Central memory CD8-positive, alpha-beta T cell (primary cell): ENCODE measurements around the gene MAP2K5.
A peak's percentile ranks its signal among the peaks of the same experiment; 100 is the strongest.
"Not testable (repeated sequence)": the region's sequence is repeated elsewhere in the genome, so short reads cannot be mapped to it uniquely, and the experiment has no call there.

Experiments used
- ATAC-seq: fragments of 150-1000 bp; cut with Tn5 transposase; replicated peaks from 2 replicates; pipeline ENCODE4 v1.10.0; 2022; ENCODE audit warnings: mild to moderate bottlenecking, moderate FRiP score, moderate number of reproducible peaks; ENCODE audit not compliant: poor library complexity, severe bottlenecking; ENCODE audit errors: extremely low read depth
- DNase-seq, 2 donors: peaks; one replicate each; pipeline ENCODE4 v3.0.0; 2021; ENCODE audit warnings: low spot score in 2 of 2
- H3K27ac Mint-ChIP-seq: one replicate; pipeline ENCODE4 v1.8.0; 2022; ENCODE audit warnings: low read depth, mild to moderate bottlenecking, moderate library complexity, mixed read lengths
- H3K27me3 Mint-ChIP-seq: one replicate; pipeline ENCODE4 v1.8.0; 2022; ENCODE audit warnings: mixed read lengths
- H3K36me3 Mint-ChIP-seq: one replicate; pipeline ENCODE4 v1.8.0; 2022; ENCODE audit warnings: mild to moderate bottlenecking, moderate library complexity, mixed read lengths; ENCODE audit not compliant: insufficient read depth
- H3K4me1 Mint-ChIP-seq: one replicate; pipeline ENCODE4 v1.8.0; 2022; ENCODE audit warnings: mixed read lengths
- H3K4me3 Mint-ChIP-seq: one replicate; pipeline ENCODE4 v1.8.0; 2022; ENCODE audit warnings: mild to moderate bottlenecking, moderate library complexity, mixed read lengths
- H3K9me3 Mint-ChIP-seq: one replicate; pipeline ENCODE4 v1.8.0; 2022; ENCODE audit warnings: mixed read lengths

The MAP2K5 gene

DNA sequence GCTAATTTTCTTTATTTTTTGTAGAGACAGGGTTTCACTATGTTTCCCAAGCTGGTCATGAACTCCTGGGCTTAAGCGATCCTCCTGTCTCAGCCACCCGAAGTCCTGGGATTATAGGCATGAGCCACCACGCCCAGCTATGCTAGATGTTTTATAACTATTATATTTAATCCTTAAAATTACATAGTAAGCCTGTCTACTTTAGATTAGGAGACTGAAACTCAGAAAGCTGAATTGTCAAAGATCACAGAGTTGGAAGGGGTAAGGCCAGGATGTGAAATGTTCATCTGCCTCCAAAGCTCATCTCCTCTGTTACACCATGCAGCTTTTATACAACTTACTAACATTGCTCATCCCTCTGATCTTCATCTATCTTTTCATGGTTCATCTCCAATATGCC lies 89.8 kb downstream of the MAP2K5 start:
- peaks cover 5% of the 10 kb centered on the region for H3K4me1 Mint-ChIP-seq
- peaks cover 4% of the 10 kb centered on the region for H3K36me3 Mint-ChIP-seq
- no peak for DNase-seq
- H3K27ac Mint-ChIP-seq = no peak overlapping the region
- no peak overlapping the region for H3K4me3 Mint-ChIP-seq
- no peak for ATAC-seq
- H3K9me3 Mint-ChIP-seq = no peaks in the 10 kb centered on the region
- H3K27me3 Mint-ChIP-seq = no peaks in the 10 kb centered on the region

DNA sequence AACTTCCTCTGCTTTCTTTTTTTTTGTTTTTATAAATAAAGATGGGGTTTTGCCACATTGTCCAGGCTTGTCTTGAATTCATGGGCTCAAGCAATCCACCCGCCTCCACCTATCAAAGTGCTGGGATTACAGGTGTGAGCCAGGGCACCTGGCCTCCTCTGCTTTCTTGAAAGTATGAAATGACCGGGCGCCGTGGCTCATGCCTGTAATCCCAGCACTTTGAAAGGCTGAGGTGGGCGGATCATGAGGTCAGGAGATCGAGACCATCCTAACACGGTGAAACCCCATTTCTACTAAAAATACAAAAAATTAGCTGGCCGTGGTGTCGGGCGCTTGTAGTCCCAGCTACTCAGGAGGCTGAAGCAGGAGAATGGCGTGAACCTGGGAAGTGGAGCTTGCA lies 93.4 kb downstream of the MAP2K5 start:
- not testable (repeated sequence) for H3K9me3 Mint-ChIP-seq, H3K4me3 Mint-ChIP-seq, DNase-seq

DNA sequence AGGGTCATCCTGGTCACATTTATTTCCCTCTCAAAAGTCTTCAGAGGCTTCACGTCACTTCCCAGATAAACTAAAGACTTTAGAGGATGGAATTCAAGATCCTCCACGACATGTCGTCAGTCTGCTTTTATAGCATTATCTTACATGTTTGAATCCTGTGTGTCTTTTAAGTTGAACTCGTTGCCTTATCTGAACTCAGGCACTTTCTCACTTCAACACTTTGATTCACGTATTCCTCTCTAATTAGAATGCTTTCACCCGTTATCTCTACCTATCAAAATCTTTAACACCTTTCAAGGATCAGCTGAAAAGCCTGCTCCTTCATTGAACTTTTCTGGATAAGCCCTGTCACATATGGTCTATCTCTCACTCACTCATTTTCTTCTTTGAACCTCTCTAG lies 97.1 kb downstream of the MAP2K5 start:
- Mint-ChIP-seq H3K27ac (no peak overlapping the region), H3K36me3 (peaks cover 4% of the 10 kb centered on the region), H3K27me3 (no peaks in the 10 kb centered on the region), H3K9me3 (no peaks in the 10 kb centered on the region), H3K4me1 (peaks cover 5% of the 10 kb centered on the region), H3K4me3 (no peak overlapping the region)
- no peak for ATAC-seq
- DNase-seq = no peak

More for the DNA sequence above, 93.4 kb downstream of the MAP2K5 start:
- not testable (repeated sequence) for H3K36me3 Mint-ChIP-seq, ATAC-seq, H3K27me3 Mint-ChIP-seq, H3K4me1 Mint-ChIP-seq
- peak overlapping the region; percentile 22 for H3K27ac Mint-ChIP-seq

DNA sequence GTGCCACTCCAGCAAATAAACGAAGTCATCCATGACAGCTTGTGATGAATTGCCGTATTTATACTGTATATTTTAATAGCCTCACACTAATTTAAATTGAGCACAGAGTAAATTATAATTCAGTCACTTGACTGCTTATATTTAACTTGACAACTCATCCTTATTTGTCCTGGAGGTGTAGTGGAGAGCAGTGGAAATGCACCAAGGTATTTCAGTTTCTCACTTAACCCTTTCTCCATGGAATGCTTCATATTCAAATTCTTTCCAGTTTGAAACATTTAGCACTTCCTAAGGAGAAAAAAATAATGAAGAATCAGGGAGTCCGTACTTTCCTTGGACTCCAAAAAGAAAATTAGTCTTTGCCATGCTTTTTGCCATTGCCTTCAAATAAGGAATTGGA lies 99.0 kb downstream of the MAP2K5 start:
- no peak overlapping the region for H3K4me3 Mint-ChIP-seq
- no peak for ATAC-seq
- no peak overlapping the region for H3K27ac Mint-ChIP-seq
- no peaks in the 10 kb centered on the region for H3K9me3 Mint-ChIP-seq
- H3K36me3 Mint-ChIP-seq = peaks cover 5% of the 10 kb centered on the region
- no peaks in the 10 kb centered on the region for H3K4me1 Mint-ChIP-seq
- no peaks in the 10 kb centered on the region for H3K27me3 Mint-ChIP-seq
- no peak for DNase-seq

DNA sequence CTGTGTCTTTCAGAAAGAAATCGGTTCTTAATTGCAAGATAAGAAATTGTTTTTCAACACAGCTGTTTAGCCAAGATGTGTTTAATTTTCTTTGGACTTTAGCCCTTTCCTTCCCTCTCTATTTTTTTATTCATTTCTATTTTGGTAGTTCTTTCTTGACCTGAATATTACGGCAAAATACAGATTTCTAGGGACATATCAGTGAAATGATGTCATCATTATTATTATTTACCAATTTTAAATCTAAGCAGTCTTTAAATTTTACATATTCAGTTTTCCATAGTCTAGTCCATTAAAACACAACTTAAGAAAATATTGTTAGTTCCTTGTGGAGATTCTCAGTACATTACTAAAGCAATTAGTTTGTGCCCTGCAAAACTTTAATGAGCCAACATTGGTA lies 104.3 kb downstream of the MAP2K5 start:
- Mint-ChIP-seq H3K9me3 (no peaks in the 10 kb centered on the region), H3K4me1 (no peaks in the 10 kb centered on the region), H3K36me3 (peaks cover 5% of the 10 kb centered on the region), H3K27me3 (no peaks in the 10 kb centered on the region), H3K27ac (no peak overlapping the region), H3K4me3 (no peak overlapping the region)
- DNase-seq (no peak), ATAC-seq (no peak)

DNA sequence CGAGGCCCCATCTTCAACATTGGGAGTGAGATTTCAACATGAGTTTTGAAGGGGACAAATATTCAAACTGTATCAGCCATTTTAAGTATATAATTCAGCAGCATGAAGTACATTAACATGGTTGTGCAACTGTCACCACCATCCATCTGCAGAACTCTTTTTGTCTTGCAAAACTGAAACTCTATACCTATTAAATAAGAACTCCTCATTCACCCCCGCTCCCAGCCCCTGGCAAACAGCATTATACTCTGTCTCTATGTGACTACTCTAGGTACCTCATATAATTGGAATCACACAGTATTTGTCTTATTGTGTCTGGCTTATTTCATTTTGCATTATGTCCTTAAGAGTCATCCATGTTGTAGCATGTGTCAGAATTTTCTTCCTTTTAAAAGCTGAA lies 110.1 kb downstream of the MAP2K5 start:
- H3K27ac Mint-ChIP-seq = no peak overlapping the region
- peaks cover 5% of the 10 kb centered on the region for H3K36me3 Mint-ChIP-seq
- peaks cover 10% of the 10 kb centered on the region for H3K9me3 Mint-ChIP-seq
- H3K4me3 Mint-ChIP-seq = no peak overlapping the region
- ATAC-seq (no peak), DNase-seq (no peak)
- no peaks in the 10 kb centered on the region for H3K27me3 Mint-ChIP-seq
- no peaks in the 10 kb centered on the region for H3K4me1 Mint-ChIP-seq

DNA sequence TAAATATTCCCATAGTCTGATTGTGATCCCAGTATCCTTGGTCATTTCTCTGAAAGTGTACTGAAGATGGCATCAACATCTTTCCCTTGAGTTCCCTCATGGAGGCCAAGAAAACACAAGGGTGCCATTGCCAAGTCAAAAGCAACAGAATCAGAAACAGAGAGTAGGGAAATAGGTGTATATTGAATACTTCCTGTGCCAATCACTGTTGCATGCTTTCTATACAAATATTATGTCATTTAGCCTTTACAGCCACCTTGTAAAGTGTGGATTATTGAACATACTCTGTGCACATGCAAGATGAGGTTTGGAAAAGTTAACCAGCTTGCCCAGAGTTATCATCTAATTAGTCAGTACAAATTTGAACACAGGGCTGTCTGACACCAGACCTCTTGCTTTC lies 117.9 kb downstream of the MAP2K5 start:
- no peak for DNase-seq
- H3K27me3 Mint-ChIP-seq = no peaks in the 10 kb centered on the region
- no peaks in the 10 kb centered on the region for H3K4me1 Mint-ChIP-seq
- no peak overlapping the region for H3K27ac Mint-ChIP-seq
- H3K4me3 Mint-ChIP-seq = no peak overlapping the region
- H3K36me3 Mint-ChIP-seq = peaks cover 8% of the 10 kb centered on the region
- no peak for ATAC-seq
- H3K9me3 Mint-ChIP-seq = peaks cover 6% of the 10 kb centered on the region

DNA sequence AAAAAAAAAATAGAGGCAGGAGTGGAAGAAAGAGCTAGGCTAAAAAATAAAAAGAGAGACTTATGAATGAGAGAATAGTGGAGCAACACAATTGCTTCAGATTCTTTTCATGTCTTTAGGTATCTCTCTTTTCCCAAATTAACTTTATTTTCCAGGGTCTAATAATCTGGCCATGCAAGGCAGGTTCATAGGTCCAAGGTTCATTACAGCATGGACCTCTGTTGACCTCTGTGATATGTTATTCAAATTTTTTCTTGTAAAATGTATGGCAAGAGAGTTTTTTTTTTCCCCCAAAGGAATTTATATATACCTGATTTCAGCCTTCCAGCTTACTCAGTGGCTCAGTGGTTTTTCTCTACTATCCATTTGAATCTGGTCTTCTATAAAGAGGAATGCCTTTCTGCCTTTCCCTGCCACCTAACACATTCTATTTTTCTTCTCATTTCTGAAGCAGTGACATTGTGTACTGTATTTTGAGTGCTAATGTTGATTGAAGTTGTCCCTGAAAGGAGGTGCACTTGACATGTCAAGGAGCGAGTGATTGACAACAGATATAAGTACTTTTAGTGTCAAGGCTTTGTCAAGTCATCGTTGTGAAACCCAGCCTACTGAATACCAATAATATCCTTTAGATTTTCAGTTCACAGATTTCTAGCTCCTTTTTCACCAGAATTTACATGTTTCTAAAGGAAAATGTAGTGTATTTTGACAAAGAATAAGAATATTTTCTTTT lies 118.5 kb downstream of the MAP2K5 start:
- no peak overlapping the region for H3K27ac Mint-ChIP-seq
- no peak overlapping the region for H3K4me3 Mint-ChIP-seq
- H3K27me3 Mint-ChIP-seq = no peaks in the 10 kb centered on the region
- peaks cover 8% of the 10 kb centered on the region for H3K36me3 Mint-ChIP-seq
- ATAC-seq (no peak), DNase-seq (no peak)
- peaks cover under 1% of the 10 kb centered on the region for H3K9me3 Mint-ChIP-seq
- no peaks in the 10 kb centered on the region for H3K4me1 Mint-ChIP-seq

DNA sequence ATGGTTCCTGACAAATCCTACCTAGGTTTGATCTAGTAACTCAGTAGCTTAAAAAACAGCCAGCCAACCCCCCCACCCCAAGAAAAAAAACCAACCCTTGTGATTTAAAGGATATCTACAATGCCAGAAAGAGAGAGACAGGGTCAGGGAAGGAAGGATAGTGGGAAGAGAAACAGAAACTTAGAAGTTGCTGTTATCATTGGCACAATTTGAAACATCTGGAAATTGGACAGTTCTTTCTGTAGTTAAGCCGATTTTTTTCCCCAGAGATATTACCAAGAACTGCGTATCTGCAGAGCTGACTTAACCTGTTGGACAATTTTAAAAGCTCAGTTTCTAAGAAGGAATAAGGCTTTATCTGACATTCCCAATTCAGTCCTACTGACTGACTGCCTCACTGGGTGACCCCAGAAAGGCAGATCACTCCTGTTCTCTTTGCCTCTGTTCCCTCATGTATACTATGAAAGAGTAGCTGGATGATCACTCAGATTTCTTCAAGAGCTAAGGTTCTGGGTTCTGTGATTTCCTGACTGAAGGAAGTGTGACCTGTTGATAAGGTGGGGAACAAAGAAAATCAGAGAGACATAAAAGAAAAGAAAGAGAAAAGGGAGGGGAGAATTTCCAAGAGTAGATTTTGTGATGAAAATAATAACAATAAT lies 128.3 kb downstream of the MAP2K5 start:
- Mint-ChIP-seq H3K9me3 (no peaks in the 10 kb centered on the region), H3K27me3 (no peaks in the 10 kb centered on the region), H3K4me3 (no peak overlapping the region), H3K27ac (no peak overlapping the region), H3K36me3 (peaks cover 1% of the 10 kb centered on the region), H3K4me1 (no peaks in the 10 kb centered on the region)
- no peak for ATAC-seq
- DNase-seq = no peak

DNA sequence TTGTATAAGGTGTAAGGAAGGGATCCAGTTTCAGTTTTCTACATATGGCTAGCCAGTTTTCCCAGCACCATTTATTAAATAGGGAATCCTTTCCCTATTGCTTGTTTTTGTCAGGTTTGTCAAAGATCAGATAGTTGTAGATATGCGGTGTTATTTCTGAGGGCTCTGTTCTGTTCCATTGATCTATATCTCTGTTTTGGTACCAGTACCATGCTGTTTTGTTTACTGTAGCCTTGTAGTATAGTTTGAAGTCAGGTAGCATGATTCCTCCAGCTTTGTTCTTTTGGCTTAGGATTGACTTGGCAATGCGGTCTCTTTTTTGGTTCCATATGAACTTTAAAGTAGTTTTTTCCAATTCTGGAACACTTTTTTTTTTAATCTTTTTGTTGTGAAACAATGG lies 130.3 kb downstream of the MAP2K5 start:
- not testable (repeated sequence) for H3K4me1 Mint-ChIP-seq, ATAC-seq

DNA sequence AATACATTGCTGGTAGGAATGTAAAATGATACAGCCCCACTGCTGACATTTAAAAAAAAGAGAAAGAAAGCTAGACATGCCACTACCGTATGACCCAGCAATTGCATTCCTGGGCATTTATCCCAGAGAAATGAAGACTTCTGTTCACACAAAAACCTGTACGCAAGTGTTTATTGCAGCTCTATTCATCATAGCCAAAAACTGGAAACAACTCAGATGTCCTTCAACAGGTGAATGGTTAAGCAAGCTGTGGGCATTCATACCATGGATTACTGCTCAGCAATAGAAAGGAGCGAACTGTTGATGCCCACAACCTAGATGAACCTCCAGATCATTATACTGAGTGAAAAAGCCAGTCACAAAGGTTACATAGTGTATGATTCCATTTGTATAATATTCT lies 132.5 kb downstream of the MAP2K5 start:
- ATAC-seq (no peak), DNase-seq (no peak)
- Mint-ChIP-seq H3K27me3 (no peaks in the 10 kb centered on the region), H3K4me3 (no peak overlapping the region), H3K9me3 (no peaks in the 10 kb centered on the region), H3K27ac (no peak overlapping the region), H3K36me3 (peaks cover 1% of the 10 kb centered on the region), H3K4me1 (no peaks in the 10 kb centered on the region)

More for the DNA sequence above, 130.3 kb downstream of the MAP2K5 start:
- H3K4me3 Mint-ChIP-seq, H3K9me3 Mint-ChIP-seq, H3K27ac Mint-ChIP-seq, H3K27me3 Mint-ChIP-seq, DNase-seq, H3K36me3 Mint-ChIP-seq: not testable (repeated sequence)

DNA sequence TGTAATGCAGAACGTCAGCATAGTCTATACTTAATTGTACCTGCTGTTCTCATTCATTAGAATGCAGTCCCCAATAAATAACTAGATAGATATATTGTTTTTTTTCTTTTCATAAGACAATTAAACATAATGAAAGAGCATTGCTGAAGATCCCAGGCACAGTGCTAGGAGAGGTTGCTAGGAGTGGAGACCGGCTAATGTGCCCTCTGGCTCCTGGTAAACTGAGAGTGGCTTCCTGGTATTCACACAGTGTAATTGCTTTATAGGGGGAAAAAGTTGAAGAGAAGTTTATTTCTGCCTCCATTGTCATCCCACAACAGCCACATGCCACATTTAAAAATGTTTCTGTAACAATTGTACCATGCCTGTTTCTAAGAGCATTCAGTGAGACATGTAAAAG lies 135.6 kb downstream of the MAP2K5 start:
- no peak overlapping the region for H3K27ac Mint-ChIP-seq

DNA sequence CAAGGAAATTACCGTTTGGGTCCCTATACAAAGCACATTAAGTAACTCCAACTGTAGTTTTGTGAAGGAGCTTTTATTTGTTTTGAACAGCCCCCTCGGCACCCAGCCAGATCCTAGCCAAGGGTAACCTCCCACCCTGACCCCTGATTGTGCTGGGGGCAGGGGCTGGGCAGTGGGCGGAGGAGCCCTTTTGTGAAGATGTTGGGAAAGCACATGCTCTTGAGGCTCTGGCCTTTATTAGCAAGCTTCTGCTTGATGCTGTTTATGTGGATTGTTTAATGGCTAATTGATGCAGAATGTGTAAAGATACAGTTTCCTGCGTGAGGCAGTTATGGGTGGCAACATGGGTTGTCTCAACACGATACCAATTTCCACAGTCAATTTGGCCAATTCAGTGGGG lies 136.5 kb downstream of the MAP2K5 start:
- no peak overlapping the region for H3K4me3 Mint-ChIP-seq

More for the DNA sequence above, 135.6 kb downstream of the MAP2K5 start:
- no peaks in the 10 kb centered on the region for H3K36me3 Mint-ChIP-seq
- H3K9me3 Mint-ChIP-seq = no peaks in the 10 kb centered on the region
- H3K4me1 Mint-ChIP-seq = no peaks in the 10 kb centered on the region
- DNase-seq (no peak), ATAC-seq (no peak)
- no peaks in the 10 kb centered on the region for H3K27me3 Mint-ChIP-seq
- H3K4me3 Mint-ChIP-seq = no peak overlapping the region

More for the DNA sequence above, 136.5 kb downstream of the MAP2K5 start:
- Mint-ChIP-seq H3K4me1 (no peaks in the 10 kb centered on the region), H3K9me3 (no peaks in the 10 kb centered on the region), H3K27ac (no peak overlapping the region), H3K36me3 (peaks cover 2% of the 10 kb centered on the region), H3K27me3 (no peaks in the 10 kb centered on the region)
- ATAC-seq (no peak), DNase-seq (no peak)
